Peyer's patch (tissue), 4 donors: ENCODE measurements around the gene ELANE. TPM values are rescaled to one million over a fixed set of nuclear protein-coding genes. Genes with fewer than 3 reads are reported as not detected.

Source experiments
- DNase-seq, 3 donors: peaks; one replicate each; pipeline ENCODE4 v3.0.0-alpha.2; 2017 to 2019
- H3K27ac ChIP-seq, 4 donors: fragments of 200-600 bp; sonication (generic); one replicate each; pipeline ENCODE4 v1.5.1; 2016 to 2019
- H3K27me3 ChIP-seq, 2 donors: fragments of 200-600 bp; sonication (generic); one replicate each; pipeline ENCODE4 v1.5.1; 2019
- H3K36me3 ChIP-seq, 3 donors: fragments of 200-600 bp; sonication (generic); one replicate each; pipeline ENCODE4 v1.5.1; 2016 to 2019
- H3K4me1 ChIP-seq, 4 donors: fragments of 200-600 bp; sonication (generic); one replicate each; pipeline ENCODE4 v1.5.1; 2016 to 2019
- H3K4me3 ChIP-seq, 4 donors: fragments of 200-600 bp; sonication (generic); 1 replicate in 3 of 4; 2 replicates in 1 of 4; pipeline ENCODE4 v1.5.1; 2016 to 2019; ENCODE audit warnings: mild to moderate bottlenecking in 1 of 4
- H3K9me3 ChIP-seq, 4 donors: fragments of 200-600 bp; sonication (generic); one replicate each; pipeline ENCODE4 v1.5.1; 2016 to 2019; ENCODE audit warnings: mild to moderate bottlenecking in 1 of 4
- CTCF ChIP-seq, 6 experiments: fragments of 450-650 bp in 4 of 6; fragments of 200-600 bp in 2 of 6; sonication (generic) in 1 of 6; IDR thresholded peaks; one replicate each; pipeline ENCODE4 v1.5.1; 2017 to 2019; ENCODE audit warnings: antibody characterized with exemption in 6 of 6, mild to moderate bottlenecking in 3 of 6, moderate library complexity in 1 of 6
- POLR2A ChIP-seq, 2 donors: fragments of 450-650 bp; IDR thresholded peaks; one replicate each; pipeline ENCODE4 v1.5.1; 2017; ENCODE audit warnings: antibody characterized with exemption in 2 of 2, mild to moderate bottlenecking in 2 of 2, moderate library complexity in 2 of 2
- total RNA-seq, 4 donors: library from RNA; depleted of rRNA; stranded (reverse); fragments of >200 nt; gene quantifications; one replicate each; pipeline ENCODE4 v1.1.0, GENCODE V29; 2016

The ELANE gene
- total RNA-seq, 4 donors from 2014 or later = not detected

- H3K27me3 ChIP-seq = no peaks in the 10 kb centered on the region
- DNase-seq = peak in 1 of 3 donors; percentile 44
- H3K4me1 ChIP-seq = no peaks in the 10 kb centered on the region
- H3K4me3 ChIP-seq = no peak overlapping the region
- no peak overlapping the region for H3K27ac ChIP-seq
- TF ChIP-seq CTCF (IDR thresholded peaks at IDR 0.05) (no peak), POLR2A (IDR thresholded peaks at IDR 0.05) (no peak)
- no peaks in the 10 kb centered on the region for H3K9me3 ChIP-seq
- peaks cover 0 to 50% (median 0%) of the 10 kb centered on the region in 3 donors for H3K36me3 ChIP-seq
These were observed 38.6 kb upstream of the ELANE start for GRCh38 chr19:813219-814151.

- peaks cover 0 to 41% (median 0%) of the 10 kb centered on the region in 3 donors for H3K36me3 ChIP-seq
- no peak for DNase-seq
- no peaks in the 10 kb centered on the region for H3K27me3 ChIP-seq
- no peaks in the 10 kb centered on the region for H3K9me3 ChIP-seq
- no peak overlapping the region for H3K4me3 ChIP-seq
- no peaks in the 10 kb centered on the region for H3K4me1 ChIP-seq
- TF ChIP-seq POLR2A (IDR thresholded peaks at IDR 0.05) (no peak), CTCF (IDR thresholded peaks at IDR 0.05) (no peak)
- H3K27ac ChIP-seq = no peak overlapping the region
These were observed 37.7 kb upstream of the ELANE start for GRCh38 chr19:814152-815078.

GRCh38 chr19:815079-815774, 36.9 kb upstream of the ELANE start:
- TF ChIP-seq CTCF (IDR thresholded peaks at IDR 0.05) (no peak), POLR2A (IDR thresholded peaks at IDR 0.05) (no peak)
- H3K4me3 ChIP-seq = no peak overlapping the region
- DNase-seq = no peak

GRCh38 chr19:815775-816499, 36.2 kb upstream of the ELANE start:
- Histone ChIP-seq H3K4me3 (no peak overlapping the region), H3K27me3 (no peaks in the 10 kb centered on the region), H3K9me3 (no peaks in the 10 kb centered on the region), H3K27ac (no peak overlapping the region), H3K36me3 (peaks cover 0 to 26% (median 0%) of the 10 kb centered on the region in 3 donors), H3K4me1 (no peaks in the 10 kb centered on the region)
- TF ChIP-seq CTCF (IDR thresholded peaks at IDR 0.05) (no peak), POLR2A (IDR thresholded peaks at IDR 0.05) (no peak)
- DNase-seq = no peak

More at GRCh38 chr19:815079-815774, 36.9 kb upstream of the ELANE start:
- Histone ChIP-seq H3K4me1 (no peaks in the 10 kb centered on the region), H3K9me3 (no peaks in the 10 kb centered on the region), H3K36me3 (peaks cover 0 to 33% (median 0%) of the 10 kb centered on the region in 3 donors), H3K27ac (no peak overlapping the region), H3K27me3 (no peaks in the 10 kb centered on the region)
